Coronary artery (tissue), 2 donors: ENCODE data around the gene MGAT5.

Experiments used
- DNase-seq: peaks from one replicate; pipeline ENCODE4 v3.0.0-alpha.2; 2017; ENCODE audit warnings: low spot score
- H3K27ac ChIP-seq, 2 donors: fragments of 200-600 bp; sonication (generic); one replicate each; pipeline ENCODE4 v1.5.1; 2016 to 2019
- H3K4me3 ChIP-seq: fragments of 200-600 bp; sonication (generic); 2 replicates; pipeline ENCODE4 v1.5.1; 2016; ENCODE audit warnings: mild to moderate bottlenecking, moderate library complexity
- TF ChIP-seq, protein P1 (sequence below): fragments of 200-600 bp; sonication (generic); IDR thresholded peaks from one replicate; pipeline ENCODE4 v1.5.1; 2019; ENCODE audit warnings: antibody characterized with exemption

Gene MGAT5

GRCh38 chr2:134235510-134236144 lies 18.2 kb upstream of the MGAT5 start:
- no peak for DNase-seq
- TF ChIP-seq, protein P1, sequence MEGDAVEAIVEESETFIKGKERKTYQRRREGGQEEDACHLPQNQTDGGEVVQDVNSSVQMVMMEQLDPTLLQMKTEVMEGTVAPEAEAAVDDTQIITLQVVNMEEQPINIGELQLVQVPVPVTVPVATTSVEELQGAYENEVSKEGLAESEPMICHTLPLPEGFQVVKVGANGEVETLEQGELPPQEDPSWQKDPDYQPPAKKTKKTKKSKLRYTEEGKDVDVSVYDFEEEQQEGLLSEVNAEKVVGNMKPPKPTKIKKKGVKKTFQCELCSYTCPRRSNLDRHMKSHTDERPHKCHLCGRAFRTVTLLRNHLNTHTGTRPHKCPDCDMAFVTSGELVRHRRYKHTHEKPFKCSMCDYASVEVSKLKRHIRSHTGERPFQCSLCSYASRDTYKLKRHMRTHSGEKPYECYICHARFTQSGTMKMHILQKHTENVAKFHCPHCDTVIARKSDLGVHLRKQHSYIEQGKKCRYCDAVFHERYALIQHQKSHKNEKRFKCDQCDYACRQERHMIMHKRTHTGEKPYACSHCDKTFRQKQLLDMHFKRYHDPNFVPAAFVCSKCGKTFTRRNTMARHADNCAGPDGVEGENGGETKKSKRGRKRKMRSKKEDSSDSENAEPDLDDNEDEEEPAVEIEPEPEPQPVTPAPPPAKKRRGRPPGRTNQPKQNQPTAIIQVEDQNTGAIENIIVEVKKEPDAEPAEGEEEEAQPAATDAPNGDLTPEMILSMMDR, result no peak
- no peak overlapping the region for H3K4me3 ChIP-seq
- no peak overlapping the region for H3K27ac ChIP-seq

- TF ChIP-seq, protein P1, result no peak
- no peak overlapping the region for H3K4me3 ChIP-seq
- DNase-seq, result no peak
- no peak overlapping the region for H3K27ac ChIP-seq
These were observed 15.5 kb upstream of the MGAT5 start for GRCh38 chr2:134238371-134238770.

DNA sequence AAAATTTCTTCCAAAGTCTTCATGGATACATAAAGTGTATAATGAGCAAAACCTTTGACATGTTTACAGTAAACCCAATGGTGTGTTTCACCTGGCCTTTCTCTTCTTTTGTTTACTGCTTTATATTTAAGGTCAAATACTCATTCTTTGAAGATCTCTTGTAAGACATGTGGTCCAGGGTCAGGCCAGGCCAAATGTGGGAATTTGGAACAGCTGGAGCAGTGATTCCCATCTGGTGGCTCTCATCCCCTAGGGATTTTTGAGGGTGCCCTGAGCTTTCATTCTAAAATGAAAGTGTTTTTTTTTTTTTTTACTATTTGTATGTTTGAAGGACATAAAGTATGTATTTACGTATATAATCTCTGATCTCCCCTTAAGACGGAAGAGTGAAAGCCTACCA lies 13.8 kb upstream of the MGAT5 start:
- Histone ChIP-seq H3K4me3 (no peak overlapping the region), H3K27ac (no peak overlapping the region)
- DNase-seq, result no peak
- TF ChIP-seq, protein P1, result no peak

GRCh38 chr2:134241911-134242310 lies 12.0 kb upstream of the MGAT5 start:
- Histone ChIP-seq H3K27ac (no peak overlapping the region), H3K4me3 (no peak overlapping the region)
- no peak for DNase-seq
- TF ChIP-seq, protein P1, result no peak

DNA sequence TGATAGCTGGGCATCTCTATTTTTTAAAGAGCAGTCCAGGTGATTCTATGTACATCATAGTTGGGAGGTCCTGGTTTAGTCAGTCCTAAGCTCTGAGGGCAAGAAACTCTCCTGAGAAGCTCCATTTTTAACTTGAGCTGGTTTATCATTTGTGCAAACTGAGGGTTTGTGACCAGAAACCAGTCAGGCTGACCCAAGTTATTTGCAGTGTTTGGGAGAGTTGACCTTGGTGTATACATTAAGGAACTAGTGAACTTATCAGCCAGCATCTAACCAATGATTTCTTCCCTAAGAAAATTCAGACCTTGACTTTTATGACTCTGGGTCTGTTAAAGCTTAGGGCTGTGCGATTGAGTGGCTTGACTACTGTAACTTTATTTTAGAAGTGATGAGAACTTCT lies 10.6 kb upstream of the MGAT5 start:
- TF ChIP-seq, protein P1, result no peak
- Histone ChIP-seq H3K4me3 (no peak overlapping the region), H3K27ac (no peak overlapping the region)
- DNase-seq, result no peak

GRCh38 chr2:134244086-134244485 lies 9.8 kb upstream of the MGAT5 start:
- TF ChIP-seq, protein P1, result no peak
- no peak overlapping the region for H3K27ac ChIP-seq

GRCh38 chr2:134244587-134244986 lies 9.3 kb upstream of the MGAT5 start:
- H3K4me3 ChIP-seq, result no peak overlapping the region
- DNase-seq, result no peak
- H3K27ac ChIP-seq, result no peak overlapping the region
- TF ChIP-seq, protein P1, result no peak

More at GRCh38 chr2:134244086-134244485, 9.8 kb upstream of the MGAT5 start:
- H3K4me3 ChIP-seq, result no peak overlapping the region
- no peak for DNase-seq
